GM18873 (cell line): ENCODE results near the gene C1QTNF1.
"Not testable (repeated sequence)": the region's sequence is repeated elsewhere in the genome, so short reads cannot be mapped to it uniquely, and the experiment has no call there.

Source experiments
- ATAC-seq: cut with Tn5 transposase; IDR thresholded peaks from one replicate; pipeline ENCODE4 v1.9.1; 2021; ENCODE audit warnings: mild to moderate bottlenecking, moderate library complexity, moderate number of reproducible peaks; ENCODE audit not compliant: unreplicated experiment, low FRiP score

The C1QTNF1 gene

GRCh38 chr17:79050551-79050950 is 26.6 kb downstream of the C1QTNF1 start:
- no peak for ATAC-seq

- ATAC-seq = no peak
Measured at GRCh38 chr17:79051306-79051705, 27.3 kb downstream of the C1QTNF1 start.

- no peak for ATAC-seq
Measured at GRCh38 chr17:79052131-79052530, 28.2 kb downstream of the C1QTNF1 start.

- ATAC-seq = no peak
Measured at GRCh38 chr17:79053251-79053925, 29.4 kb downstream of the C1QTNF1 start.

- ATAC-seq = no peak
Measured at GRCh38 chr17:79054200-79054960, 30.4 kb downstream of the C1QTNF1 start.

GRCh38 chr17:79055197-79055596 is 31.2 kb downstream of the C1QTNF1 start:
- ATAC-seq = no peak

GRCh38 chr17:79057737-79058385 is 33.9 kb downstream of the C1QTNF1 start:
- no peak for ATAC-seq

- no peak for ATAC-seq
Measured at GRCh38 chr17:79062691-79063090, 38.7 kb downstream of the C1QTNF1 start.

- no peak for ATAC-seq
Measured at GRCh38 chr17:79064026-79064425, 40.1 kb downstream of the C1QTNF1 start.

- ATAC-seq = no peak
Measured at GRCh38 chr17:79065105-79065670, 41.2 kb downstream of the C1QTNF1 start.

GRCh38 chr17:79066963-79067362 is 43.0 kb downstream of the C1QTNF1 start:
- ATAC-seq = no peak

- no peak for ATAC-seq
Measured at GRCh38 chr17:79070266-79070880, 46.4 kb downstream of the C1QTNF1 start.

GRCh38 chr17:79071161-79071740 is 47.3 kb downstream of the C1QTNF1 start:
- ATAC-seq = no peak

GRCh38 chr17:79072544-79072943 is 48.6 kb downstream of the C1QTNF1 start:
- no peak for ATAC-seq

GRCh38 chr17:79073016-79073705 is 49.2 kb downstream of the C1QTNF1 start:
- no peak for ATAC-seq

GRCh38 chr17:79073706-79074088 is 49.7 kb downstream of the C1QTNF1 start:
- ATAC-seq = no peak

GRCh38 chr17:79074121-79074648 is 50.2 kb downstream of the C1QTNF1 start:
- ATAC-seq = not testable (repeated sequence)

GRCh38 chr17:79074649-79075445 is 50.9 kb downstream of the C1QTNF1 start, which contains the start of gene ENGASE:
ENGASE (plus strand) TSS chr17:79074824; CDS start chr17:79074945, 121 bp downstream.
- peak; percentile 45 for ATAC-seq

GRCh38 chr17:79075446-79075750 is 51.4 kb downstream of the C1QTNF1 start:
- peak; percentile 17 for ATAC-seq
